Activated naive CD8-positive, alpha-beta T cell treated with anti-CD3 and anti-CD28 coated beads, Interleukin-2, amount 50 U/mL, for 16 hours (primary cell): ENCODE measurements around the gene KAZN.
"Not testable (repeated sequence)": the region's sequence is repeated elsewhere in the genome, so short reads cannot be mapped to it uniquely, and the experiment has no call there.

Source experiments
- DNase-seq: peaks from one replicate; pipeline ENCODE4 v3.0.0-alpha.2; 2020; ENCODE audit warnings: low read depth, low spot score

KAZN gene

GRCh38 chr1:15029786-15030185, 431.3 kb downstream of the KAZN start:
- no peak for DNase-seq

- no peak for DNase-seq
Observed at GRCh38 chr1:15031251-15031933, 432.9 kb downstream of the KAZN start.

- no peak for DNase-seq
Observed at GRCh38 chr1:15033264-15033663, 434.8 kb downstream of the KAZN start.

GRCh38 chr1:15034656-15035055, 436.2 kb downstream of the KAZN start:
- DNase-seq, result no peak

- no peak for DNase-seq
Observed at GRCh38 chr1:15035236-15035635, 436.8 kb downstream of the KAZN start.

- no peak for DNase-seq
Observed at GRCh38 chr1:15036101-15036500, 437.6 kb downstream of the KAZN start.

- DNase-seq, result no peak
Observed at GRCh38 chr1:15038232-15039016, 439.9 kb downstream of the KAZN start.

GRCh38 chr1:15039017-15039648, 440.6 kb downstream of the KAZN start:
- DNase-seq, result no peak

GRCh38 chr1:15039901-15040300, 441.4 kb downstream of the KAZN start:
- no peak for DNase-seq

- not testable (repeated sequence) for DNase-seq
Observed at GRCh38 chr1:15040685-15041084, 442.2 kb downstream of the KAZN start.

GRCh38 chr1:15042866-15043265, 444.4 kb downstream of the KAZN start:
- DNase-seq, result no peak

- no peak for DNase-seq
Observed at GRCh38 chr1:15043934-15044333, 445.4 kb downstream of the KAZN start.

- no peak for DNase-seq
Observed at GRCh38 chr1:15045123-15045522, 446.6 kb downstream of the KAZN start.

GRCh38 chr1:15046487-15047165, 448.1 kb downstream of the KAZN start:
- DNase-seq, result peak; percentile 27

- no peak for DNase-seq
Observed at GRCh38 chr1:15047237-15047636, 448.8 kb downstream of the KAZN start.

GRCh38 chr1:15048437-15048980, 450.0 kb downstream of the KAZN start:
- DNase-seq, result no peak

- DNase-seq, result no peak
Observed at GRCh38 chr1:15049067-15049466, 450.6 kb downstream of the KAZN start.

GRCh38 chr1:15051882-15052528, 453.5 kb downstream of the KAZN start:
- no peak for DNase-seq

- no peak for DNase-seq
Observed at GRCh38 chr1:15053153-15053552, 454.7 kb downstream of the KAZN start.

GRCh38 chr1:15055736-15056415, 457.4 kb downstream of the KAZN start:
- no peak for DNase-seq
